HepG2 (cell line): ENCODE data around the gene GP9. TPM values are rescaled to one million over a fixed set of nuclear protein-coding genes. Genes with fewer than 3 reads are reported as not detected.

Source experiments
- ATAC-seq: fragments of 200-7000 bp; cut with Tn5 transposase; 3 replicates; pipeline ENCODE4 v1.9.1; 2020; ENCODE audit warnings: mild to moderate bottlenecking, moderate library complexity
- Bru-seq: library from RNA; stranded (reverse); fragments of 400-500 nt; gene quantifications from one replicate; lab custom pipeline; 2021; lab: Mats Ljungman, UMichigan
- BruChase-seq, 2 experiments: library from RNA; stranded (reverse); fragments of 400-500 nt; gene quantifications; one replicate each; lab custom pipeline; 2021; lab: Mats Ljungman, UMichigan
- BruUV-seq: library from RNA; stranded (reverse); fragments of 400-500 nt; replicated peaks from 2 replicates; lab custom pipeline; 2021; lab: Mats Ljungman, UMichigan
- CTCF ChIA-PET: fragments of 300-600 bp; formaldehyde crosslinking; extraction: SDS; loops from one replicate; lab custom pipeline; 2021; ENCODE audit warnings: low total read pairs, inconsistent platforms, low intra/inter-chr PET ratio; lab: Yijun Ruan, JAX
- POLR2A ChIA-PET: fragments of 350-600 bp; sonication (Branson Sonifier 250); formaldehyde crosslinking; loops from one replicate; lab custom pipeline; 2020; ENCODE audit warnings: antibody characterized with exemption, inconsistent platforms; lab: Yijun Ruan, JAX
- DNase-seq: peaks from one replicate; pipeline ENCODE4 v3.0.0-alpha.2; 2015; ENCODE audit warnings: low spot score
- FAIRE-seq: peaks from 3 replicates; lab custom pipeline; 2011; peaks lifted over from hg19 to GRCh38; lab: Jason Lieb, UNC
- H2AFZ ChIP-seq: one replicate; pipeline ENCODE4 v1.6.1; 2011; ENCODE audit warnings: low read length, inconsistent platforms
- H3K27ac ChIP-seq: fragments of 300-600 bp; 3 replicates; pipeline ENCODE4 v1.8.0; 2011; ENCODE audit warnings: mixed run types, mild to moderate bottlenecking, mixed read lengths, low read length, inconsistent platforms; ENCODE audit not compliant: insufficient read depth; ENCODE audit errors: extremely low read length
- H3K27me3 ChIP-seq, 2 experiments: fragments of 200-600 bp in 1 of 2; 2 replicates in 1 of 2; 3 replicates in 1 of 2; pipeline versions ENCODE4 v1.6.0 to v1.8.0; 2011; ENCODE audit warnings: low read length in 2 of 2, mild to moderate bottlenecking in 2 of 2, moderate library complexity in 2 of 2, inconsistent platforms in 1 of 2; ENCODE audit not compliant: insufficient read depth in 2 of 2, control insufficient read depth in 1 of 2
- H3K36me3 ChIP-seq, 2 experiments: fragments of 200-600 bp in 1 of 2; replicated peaks in 1 of 2; 2 replicates in 1 of 2; 3 replicates in 1 of 2; pipeline versions ENCODE4 v1.5.1 to v1.8.0; 2011; ENCODE audit warnings: low read length in 2 of 2, inconsistent platforms in 1 of 2; ENCODE audit not compliant: insufficient read depth in 2 of 2, control insufficient read depth in 1 of 2
- H3K4me1 ChIP-seq: 2 replicates; pipeline ENCODE4 v1.5.1; 2012; ENCODE audit warnings: low read length, inconsistent platforms; ENCODE audit not compliant: insufficient read depth
- H3K4me2 ChIP-seq: 2 replicates; pipeline ENCODE4 v1.6.0; 2011; ENCODE audit warnings: low read depth, low read length, inconsistent platforms
- H3K4me3 ChIP-seq, 3 experiments: fragments of 200-600 bp in 1 of 3; sonication (generic), shearing (Covaris generic) in 1 of 3; replicated peaks in 1 of 3; 2 replicates each; pipeline ENCODE4 v1.5.1; 2011 to 2016; ENCODE audit warnings: low read length in 3 of 3, inconsistent platforms in 2 of 3, low read depth in 2 of 3, mild to moderate bottlenecking in 2 of 3, control low read depth in 1 of 3, mixed read lengths in 1 of 3; ENCODE audit not compliant: insufficient read depth in 1 of 3
- H3K79me2 ChIP-seq: one replicate; pipeline ENCODE4 v1.6.1; 2011; ENCODE audit warnings: low read length, inconsistent platforms; ENCODE audit not compliant: insufficient read depth
- H3K9ac ChIP-seq: 2 replicates; pipeline ENCODE4 v1.6.0; 2011; ENCODE audit warnings: mild to moderate bottlenecking, low read depth, low read length, inconsistent platforms; ENCODE audit not compliant: insufficient read depth
- H3K9me3 ChIP-seq: 2 replicates; pipeline ENCODE4 v1.5.1; 2012; ENCODE audit warnings: mild to moderate bottlenecking, low read length
- H4K20me1 ChIP-seq: 2 replicates; pipeline ENCODE4 v1.6.0; 2011; ENCODE audit warnings: inconsistent platforms, mild to moderate bottlenecking, low read length, moderate library complexity; ENCODE audit not compliant: insufficient read depth
- ADNP ChIP-seq: sonication (generic); formaldehyde crosslinking; IDR thresholded peaks from 2 replicates; pipeline ENCODE4 v1.4.0; 2020; ENCODE audit warnings: missing genetic modification reagents
- MXI1 ChIP-seq: IDR thresholded peaks from 3 replicates; pipeline ENCODE4 v1.6.1; 2012; ENCODE audit warnings: low read depth, low read length, inconsistent platforms, borderline replicate concordance
- ZC3H13 ChIP-seq: sonication (generic); formaldehyde crosslinking; IDR thresholded peaks from 2 replicates; pipeline ENCODE4 v1.8.1; 2023; ENCODE audit warnings: mild to moderate bottlenecking, missing genetic modification reagents, moderate library complexity
- ZMYM3 ChIP-seq: sonication (generic); formaldehyde crosslinking; IDR thresholded peaks from 2 replicates; pipeline ENCODE4 v1.5.1; 2020; ENCODE audit warnings: mild to moderate bottlenecking, missing genetic modification reagents
- ZNF629 ChIP-seq: sonication (generic); formaldehyde crosslinking; conservative IDR thresholded peaks from 2 replicates; pipeline ENCODE4 v1.5.0; 2020; ENCODE audit warnings: missing genetic modification reagents
- WGBS: methylation state at CpG from one replicate; pipeline ENCODE4 v1.1.6; 2017; ENCODE audit warnings: low lambda C conversion rate; 5-methylcytosine and 5-hydroxymethylcytosine counted together
- in situ Hi-C: cut with HindIII; loops from 2 replicates; pipeline ENCODE4 v1.10.0; 2017; ENCODE audit warnings: low pct_unique_long_range_greater_than_20kb; ENCODE audit not compliant: extremely low pct_ligation_motif_present
- intact Hi-C: fragments of 100-400 bp; cut with micrococcal nuclease; formaldehyde crosslinking; loops from one replicate; pipeline ENCODE4 v1.10.0; 2022; ENCODE audit not compliant: unreplicated experiment
- long read RNA-seq, 2 experiments: library from RNA in 1 of 2; library from polyadenylated mRNA in 1 of 2; stranded (forward) in 1 of 2; unstranded in 1 of 2; transcript quantifications; one replicate each; pipeline ENCODE4 v2.0.0, GENCODE V29; 2019 to 2022
- polyA minus RNA-seq, 3 experiments: library from RNA; depleted of rRNA, polyadenylated mRNA; stranded (reverse); fragments of >200 nt; gene quantifications; 2 replicates each; pipeline ENCODE4 v1.2.3, GENCODE V29; 2011; ENCODE audit warnings: low replicate concordance in 1 of 3
- polyA plus RNA-seq, 8 experiments: library from polyadenylated mRNA; depleted of rRNA in 3 of 8; stranded (reverse) in 7 of 8; unstranded in 1 of 8; fragments of >200 nt; fragmentation: Illumina TruSeq in 4 of 8; extraction: Trizol in 4 of 8; gene quantifications; 2 replicates each; pipeline versions ENCODE4 v1.2.1 to v1.2.3, GENCODE V29; 2011 to 2016; ENCODE audit warnings: low read depth in 4 of 8, missing spikeins in 1 of 8, mixed read lengths in 1 of 8; ENCODE audit not compliant: insufficient read depth in 1 of 8
- total RNA-seq, 5 experiments: library from RNA; depleted of rRNA; stranded (reverse); fragments of >200 nt; fragmentation: Illumina TruSeq; extraction: Trizol; gene quantifications; 2 replicates each; pipeline ENCODE4 v1.2.3, GENCODE V29; 2016; ENCODE audit warnings: low read depth in 1 of 5
- TF ChIP-seq, protein P1 (sequence below), 2 experiments: fragments of 450-650 bp in 1 of 2; sonication (generic) in 1 of 2; formaldehyde crosslinking; IDR thresholded peaks; 2 replicates each; pipeline versions ENCODE4 v1.5.0 to v1.8.0; 2020 to 2022; ENCODE audit warnings: mild to moderate bottlenecking in 1 of 2, missing genetic modification reagents in 1 of 2

Gene GP9
- total RNA-seq (2016; rRNA removed; fragmentation: Illumina TruSeq; extraction: Trizol) (not detected in 2 replicates), polyA plus RNA-seq (2011; rRNA removed) (not detected in 2 replicates), polyA minus RNA-seq (2011; rRNA and poly(A)+ RNA removed; ENCODE audit: low replicate concordance) (not detected in 2 replicates), Bru-seq, nascent RNA (not detected), BruChase-seq, experiment 1, labeled RNA remaining after a 6-hour chase (not detected), BruChase-seq, experiment 2, labeled RNA remaining after a 2-hour chase (not detected)
- not detected in 2 replicates for total RNA-seq (2016; cell fraction: cytosol; rRNA removed; fragmentation: Illumina TruSeq; extraction: Trizol; ENCODE audit: low read depth)
- total RNA-seq (2016; cell fraction: insoluble cytoplasmic fraction; rRNA removed; fragmentation: Illumina TruSeq; extraction: Trizol), result not detected in 2 replicates
- total RNA-seq (2016; cell fraction: membrane; rRNA removed; fragmentation: Illumina TruSeq; extraction: Trizol), result not detected in 2 replicates
- total RNA-seq (2016; cell fraction: nucleus; rRNA removed; fragmentation: Illumina TruSeq; extraction: Trizol), result not detected in 2 replicates
- polyA plus RNA-seq (2011; cell fraction: cytosol; rRNA removed), result not detected in 2 replicates
- not detected in 2 replicates for polyA plus RNA-seq (2011; cell fraction: nucleus; rRNA removed)
- not detected in 2 replicates for polyA plus RNA-seq (2012)
- polyA plus RNA-seq (2016; cell fraction: cytosol; fragmentation: Illumina TruSeq; extraction: Trizol; ENCODE audit: low read depth), result not detected in 2 replicates
- not detected in 2 replicates for polyA plus RNA-seq (2016; cell fraction: insoluble cytoplasmic fraction; fragmentation: Illumina TruSeq; extraction: Trizol; ENCODE audit: low read depth)
- polyA plus RNA-seq (2016; cell fraction: membrane; fragmentation: Illumina TruSeq; extraction: Trizol; ENCODE audit: low read depth), result not detected in 2 replicates
- not detected in 2 replicates for polyA plus RNA-seq (2016; cell fraction: nucleus; fragmentation: Illumina TruSeq; extraction: Trizol; ENCODE audit: insufficient read depth, low read depth)
- not detected in 2 replicates for polyA minus RNA-seq (2011; cell fraction: cytosol; rRNA and poly(A)+ RNA removed)
- not detected in 2 replicates for polyA minus RNA-seq (2011; cell fraction: nucleus; rRNA and poly(A)+ RNA removed)
- long read RNA-seq, experiment 1, result 0 reads
- long read RNA-seq, experiment 2, result 0 reads

DNA sequence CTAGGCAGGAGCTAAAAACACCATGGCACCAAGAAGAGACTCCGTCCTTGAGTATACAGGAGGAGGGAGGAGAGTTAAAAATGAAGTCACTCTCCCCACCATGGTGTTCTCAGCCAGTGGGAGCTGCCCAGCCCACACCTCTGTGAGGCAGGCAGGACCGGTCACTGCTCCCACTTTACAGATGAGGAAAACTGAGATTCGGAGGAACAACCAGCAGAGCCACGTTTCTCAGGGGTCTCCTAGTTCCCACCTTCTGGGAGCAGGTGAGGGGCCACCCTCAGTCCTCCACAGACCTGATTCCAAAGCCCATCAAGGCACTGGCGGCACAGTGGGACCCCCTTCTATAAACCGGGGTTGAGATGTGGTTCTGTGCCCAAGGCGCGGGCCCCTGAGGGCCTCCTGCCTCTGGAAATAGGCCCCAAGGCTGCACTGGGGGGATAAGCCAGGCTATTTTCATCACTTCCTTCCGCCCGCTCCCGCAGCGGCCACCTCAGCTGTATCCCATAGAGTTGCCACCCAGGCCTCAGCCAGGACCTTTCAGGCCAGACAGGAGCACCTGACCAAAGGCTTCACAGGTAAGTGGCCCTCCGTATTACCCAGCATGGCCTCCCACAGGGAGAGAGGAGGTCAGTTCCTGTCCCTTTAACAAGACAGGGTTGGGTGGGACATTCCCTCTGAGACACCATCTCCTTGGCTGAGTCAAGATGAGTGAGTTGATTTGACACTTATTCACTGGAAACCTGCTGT, at the start of gene GP9:
GP9 (plus strand) TSS at position 504 of the 747 bp plus-strand sequence. CDS start 961 bp downstream, outside the sequence.
- ChIA-PET CTCF (no interaction called here), POLR2A (no interaction called here)
- in situ Hi-C loops, result no loop called here
- no peak within 1 kb of the TSS for H3K27ac ChIP-seq
- ATAC-seq (no peak), DNase-seq (no peak), FAIRE-seq (no peak)
- H2AFZ ChIP-seq, result no peak within 1 kb of the TSS
- no peak within 1 kb of the TSS for H3K4me2 ChIP-seq
- H3K4me1 ChIP-seq, result peaks cover 19% of the 10 kb centered on the region
- WGBS, result 46% methylated on average over 7 of the region's 13 CpGs
- H3K36me3 ChIP-seq, result no peaks in the 10 kb centered on the region
- no TSS peak for BruUV-seq
- H3K4me3 ChIP-seq, result no peak within 1 kb of the TSS
- H3K9ac ChIP-seq, result no peak within 1 kb of the TSS
- H3K79me2 ChIP-seq, result no peaks in the 10 kb centered on the region
- H3K27me3 ChIP-seq, result peaks cover 1 to 41% of the 10 kb centered on the region in 2 experiments; a peak in 3 of 5 replicates
- no peaks in the 10 kb centered on the region for H4K20me1 ChIP-seq
- intact Hi-C loops, result no loop called here
- peak; percentile 88 for TF ChIP-seq ZNF629 (CRISPR knock-in tag)
- TF ChIP-seq ZMYM3 (CRISPR knock-in tag), result peak; percentile 59
- no peak for TF ChIP-seq MXI1
- TF ChIP-seq ADNP (CRISPR knock-in tag), result 0 out of 2 replicates have a peak, but pooled peaks have one; percentile 29
- TF ChIP-seq ZC3H13 (CRISPR knock-in tag), result no peak
- TF ChIP-seq, protein P1, sequence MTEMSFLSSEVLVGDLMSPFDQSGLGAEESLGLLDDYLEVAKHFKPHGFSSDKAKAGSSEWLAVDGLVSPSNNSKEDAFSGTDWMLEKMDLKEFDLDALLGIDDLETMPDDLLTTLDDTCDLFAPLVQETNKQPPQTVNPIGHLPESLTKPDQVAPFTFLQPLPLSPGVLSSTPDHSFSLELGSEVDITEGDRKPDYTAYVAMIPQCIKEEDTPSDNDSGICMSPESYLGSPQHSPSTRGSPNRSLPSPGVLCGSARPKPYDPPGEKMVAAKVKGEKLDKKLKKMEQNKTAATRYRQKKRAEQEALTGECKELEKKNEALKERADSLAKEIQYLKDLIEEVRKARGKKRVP (CRISPR knock-in tag; IDR thresholded peaks at IDR 0.05), result no peak
- TF ChIP-seq, all 625 proteins: peak for 3
- no peaks in the 10 kb centered on the region for H3K9me3 ChIP-seq
